HG03175 (cell line): Measurements from ENCODE around the gene HELB.

Experiments
- ATAC-seq: cut with Tn5 transposase; IDR thresholded peaks from one replicate; pipeline ENCODE4 v1.9.1; 2021; ENCODE audit warnings: mild to moderate bottlenecking, moderate library complexity; ENCODE audit not compliant: unreplicated experiment

HELB gene

DNA sequence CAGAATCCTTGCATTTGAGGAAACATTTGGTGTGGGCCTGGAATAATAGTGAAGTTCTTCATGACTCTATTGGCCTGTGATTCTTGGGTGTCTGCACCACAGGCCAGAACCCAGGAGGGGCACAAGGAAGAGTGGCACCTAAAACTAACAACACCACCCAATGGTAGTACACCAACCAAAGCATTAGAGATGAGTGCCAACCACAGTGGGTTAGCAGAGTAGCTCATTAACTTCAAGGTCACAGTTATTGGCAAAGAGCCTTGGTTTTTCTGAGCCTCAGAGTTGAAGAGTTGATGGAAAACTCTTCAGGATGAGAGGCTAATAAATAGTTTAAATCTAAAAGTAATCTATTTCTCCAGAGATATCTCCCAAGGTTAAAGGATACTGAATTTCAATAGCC is 57.0 kb downstream of the HELB start:
- ATAC-seq = no peak

DNA sequence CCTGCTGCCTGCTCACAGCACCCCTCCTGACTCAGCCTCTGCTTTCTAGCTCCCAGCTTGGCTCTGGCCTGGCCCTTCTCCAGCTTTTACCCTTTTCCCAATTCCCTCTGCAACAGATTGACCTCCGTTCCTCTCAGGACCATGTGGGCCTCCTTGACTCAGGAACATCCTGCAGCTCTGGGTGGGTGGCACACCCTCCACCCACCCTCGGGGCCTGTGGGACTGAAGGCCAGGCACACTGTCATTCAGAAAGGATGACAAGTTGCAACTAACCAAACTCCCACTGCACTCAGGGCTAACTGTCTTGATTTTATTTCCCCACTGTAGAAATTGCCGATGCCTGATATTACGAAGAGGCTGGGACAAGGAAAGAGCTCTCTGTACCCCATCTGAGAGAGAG is 59.4 kb downstream of the HELB start:
- ATAC-seq = no peak

DNA sequence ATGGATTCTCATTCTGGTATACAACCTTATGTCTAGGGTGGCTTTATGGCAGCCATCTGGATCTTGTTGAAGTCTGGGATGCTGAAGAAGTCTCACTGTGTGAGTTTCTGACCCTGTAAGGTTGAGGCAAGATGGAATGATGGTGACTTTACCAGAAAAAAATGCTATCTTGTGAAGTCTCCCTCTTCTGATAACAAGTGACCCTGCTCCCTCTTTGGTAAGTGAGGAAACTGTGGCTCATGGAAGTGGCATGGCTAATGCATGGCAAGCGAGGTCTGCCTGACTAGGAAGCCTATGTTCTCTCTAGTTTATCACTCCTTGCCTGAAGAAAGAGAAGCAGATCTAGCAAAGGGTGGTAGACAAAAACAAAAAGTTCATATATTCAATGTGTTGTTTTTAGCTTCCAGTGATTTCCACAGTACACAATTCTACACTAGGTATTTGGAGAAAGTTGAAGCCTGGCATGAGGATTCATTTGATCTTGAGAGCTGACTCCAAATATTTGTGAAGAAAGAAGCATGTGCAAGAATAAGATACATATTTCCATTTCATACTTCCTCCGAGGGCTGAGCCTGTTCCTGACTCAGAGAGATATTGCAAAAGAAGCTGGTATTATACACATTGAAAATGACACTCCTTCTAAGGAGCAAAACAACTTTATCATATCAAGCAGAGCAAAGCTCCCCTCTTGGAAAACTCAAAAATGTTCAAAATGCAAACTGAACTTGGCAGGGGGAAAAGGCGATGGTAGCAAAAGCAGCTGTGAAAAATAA is 63.6 kb downstream of the HELB start:
- ATAC-seq = no peak

DNA sequence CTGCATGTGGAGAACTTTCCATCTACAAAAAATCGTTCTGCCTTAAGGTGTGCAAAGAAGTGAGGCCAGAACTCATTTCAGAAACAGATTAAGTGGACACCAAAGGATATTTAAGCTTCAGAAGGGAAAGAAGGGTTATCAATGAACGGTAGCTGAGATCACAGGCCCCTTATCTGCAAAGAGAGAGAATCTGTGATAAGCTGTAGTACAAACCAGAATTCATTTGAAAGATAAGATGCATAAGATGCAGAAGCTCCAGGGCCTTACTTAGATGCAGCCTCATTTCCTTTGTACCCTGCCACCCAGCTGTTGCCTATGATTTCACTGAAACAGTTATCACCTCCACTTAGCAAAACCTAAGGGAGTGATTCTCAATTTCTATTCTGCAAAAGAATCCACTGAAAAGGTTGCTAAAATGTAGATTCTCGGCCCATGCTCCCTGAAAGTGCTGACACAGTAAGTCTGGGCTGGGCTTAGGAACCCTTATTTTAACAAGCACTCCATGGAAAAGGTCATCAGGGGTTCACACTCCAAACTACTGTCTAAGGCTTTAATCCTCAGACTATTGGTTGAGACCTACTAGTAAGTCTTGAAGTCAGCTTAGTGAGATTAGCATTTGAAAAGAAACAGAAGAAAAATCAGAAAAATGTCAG is 64.8 kb downstream of the HELB start:
- no peak for ATAC-seq

DNA sequence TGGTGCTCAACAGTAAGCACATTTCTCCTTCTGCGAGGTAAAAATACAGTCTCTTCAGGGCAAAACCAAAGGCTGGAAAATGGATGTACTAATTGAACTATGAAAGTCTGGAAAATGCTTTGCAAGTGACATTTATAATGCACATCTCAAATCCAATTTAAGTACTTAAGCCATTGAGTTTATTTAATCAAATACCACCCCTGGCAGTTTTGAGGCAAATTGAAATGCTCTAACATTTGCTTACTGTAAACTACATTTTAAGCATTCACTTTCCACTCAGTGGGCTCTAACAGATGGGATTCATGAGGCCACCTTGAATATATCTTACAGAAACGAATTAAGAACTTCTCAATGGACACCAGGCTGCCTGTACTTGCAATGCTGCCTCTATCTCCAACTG is 69.7 kb downstream of the HELB start:
- ATAC-seq = no peak

DNA sequence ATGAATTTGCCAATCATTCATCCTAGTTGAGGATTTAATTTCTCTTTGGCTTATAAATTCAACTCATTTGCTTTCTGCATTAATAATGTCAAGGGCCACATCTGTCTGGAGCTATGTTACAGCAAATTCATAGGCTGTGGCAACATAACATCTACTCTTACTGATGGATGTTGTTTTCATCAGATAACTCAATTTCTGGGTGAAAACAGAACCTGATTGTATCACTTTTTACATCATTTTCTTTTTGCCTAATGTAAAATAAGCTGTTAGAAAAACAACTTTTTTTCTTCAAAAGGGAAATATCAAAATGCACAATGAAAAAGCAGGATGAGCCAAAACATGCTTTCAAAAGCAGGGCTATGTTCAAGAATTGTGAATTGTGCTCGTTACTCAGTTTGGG is 73.3 kb downstream of the HELB start:
- ATAC-seq = no peak

DNA sequence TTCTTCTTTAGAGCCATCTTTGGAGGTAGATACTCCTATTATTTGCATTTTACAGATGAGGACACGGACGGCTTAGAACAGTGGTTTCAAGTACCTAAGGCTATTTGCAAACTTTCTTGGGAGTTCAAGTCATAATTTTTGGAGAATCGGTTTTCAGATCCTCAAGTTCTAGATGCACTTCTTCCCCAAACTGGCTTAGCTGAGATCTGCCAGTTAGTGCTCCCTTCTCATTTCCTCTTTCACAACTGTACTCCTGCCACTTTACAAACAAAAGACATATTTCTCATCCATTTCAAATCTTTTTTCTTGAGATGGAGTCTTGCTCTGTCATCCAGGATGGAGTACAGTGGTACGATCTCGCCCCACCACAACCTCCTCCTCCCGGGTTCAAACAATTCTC is 77.3 kb downstream of the HELB start:
- ATAC-seq = no peak

DNA sequence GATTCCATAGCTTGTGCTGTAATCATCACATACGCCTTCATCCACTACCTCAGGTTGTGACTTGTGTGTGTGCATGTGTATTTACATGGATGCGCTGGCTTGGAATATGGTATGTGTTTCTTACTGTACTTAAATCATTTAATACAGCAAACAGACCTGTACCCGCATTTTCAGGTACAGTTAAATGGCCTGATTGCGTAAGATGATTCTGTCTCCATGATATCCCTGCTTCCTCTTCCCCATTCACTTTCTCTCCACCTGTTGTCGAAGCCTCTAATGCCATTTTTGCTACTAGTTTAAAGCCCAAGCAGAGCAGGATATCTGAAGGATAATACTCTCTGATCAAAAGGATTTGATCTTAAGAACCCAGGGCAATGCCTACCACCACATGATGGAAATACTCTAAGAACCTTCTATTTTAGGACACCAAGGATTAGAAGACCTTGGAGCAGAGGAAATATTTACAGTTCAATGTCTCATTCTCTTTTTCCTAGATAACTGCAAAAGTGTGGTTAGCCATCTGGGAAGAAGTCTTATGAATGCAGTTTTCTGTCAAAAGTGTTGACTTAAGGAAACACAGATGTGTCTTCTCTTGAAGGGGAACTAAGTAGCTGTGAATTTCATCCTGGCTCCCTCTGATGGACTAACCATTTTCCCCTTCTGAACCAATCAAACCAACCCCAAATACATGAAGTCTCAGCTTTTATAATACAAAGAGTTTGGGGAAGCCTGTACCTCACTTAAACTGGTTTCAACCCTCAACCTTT is 78.7 kb downstream of the HELB start:
- no peak for ATAC-seq

DNA sequence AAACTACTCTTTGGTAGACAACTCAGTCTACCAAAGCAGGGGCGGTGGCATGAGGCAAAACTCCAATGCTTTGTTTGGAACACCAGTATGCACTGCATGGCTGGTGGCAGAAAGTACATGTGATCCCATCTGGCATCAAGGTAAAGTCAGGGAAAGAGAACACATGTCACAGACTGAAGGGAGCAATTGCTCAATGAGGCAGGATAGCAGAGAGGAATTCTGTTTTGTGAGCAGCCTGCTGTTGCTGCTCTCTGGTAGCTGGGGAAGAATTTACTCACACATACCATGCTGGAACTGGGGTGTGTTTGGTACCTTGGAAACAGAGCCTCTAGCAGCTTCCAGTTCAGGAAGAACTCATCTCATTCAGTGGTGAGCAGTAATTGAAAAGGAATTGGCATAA is 84.8 kb downstream of the HELB start:
- ATAC-seq = no peak
